Inflammatory macrophage treated with lipopolysaccharide for 1 hour (primary cell): ENCODE data around the gene PRKCQ.

Experiments
- DNase-seq, 2 donors: peaks; one replicate each; pipeline ENCODE4 v3.0.0-alpha.2; 2020 to 2022

PRKCQ gene

DNA sequence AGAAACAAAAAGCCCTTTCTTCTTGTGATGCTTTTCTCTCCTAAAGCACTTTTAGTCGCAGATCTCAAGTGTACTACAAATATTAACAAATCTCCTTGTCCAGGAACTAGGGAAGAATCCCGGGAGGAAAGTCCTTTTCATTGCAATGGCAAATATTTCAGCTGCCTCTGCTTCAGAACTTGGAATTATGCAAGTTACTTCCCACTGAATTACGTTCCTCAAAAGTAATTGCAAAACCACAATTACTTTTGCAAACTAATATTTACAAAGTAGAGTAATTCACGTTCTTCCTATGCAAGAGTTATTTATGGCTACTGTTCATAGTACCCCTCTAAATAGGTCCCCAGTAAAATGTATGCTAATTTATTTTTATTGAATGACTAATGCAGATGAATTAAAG lies 14.5 kb downstream of the PRKCQ start:
- peak; percentile 82 to 86 for DNase-seq

- DNase-seq = peak; percentile 20 to 56
These were observed 15.7 kb downstream of the PRKCQ start for GRCh38 chr10:6564367-6564766.

DNA sequence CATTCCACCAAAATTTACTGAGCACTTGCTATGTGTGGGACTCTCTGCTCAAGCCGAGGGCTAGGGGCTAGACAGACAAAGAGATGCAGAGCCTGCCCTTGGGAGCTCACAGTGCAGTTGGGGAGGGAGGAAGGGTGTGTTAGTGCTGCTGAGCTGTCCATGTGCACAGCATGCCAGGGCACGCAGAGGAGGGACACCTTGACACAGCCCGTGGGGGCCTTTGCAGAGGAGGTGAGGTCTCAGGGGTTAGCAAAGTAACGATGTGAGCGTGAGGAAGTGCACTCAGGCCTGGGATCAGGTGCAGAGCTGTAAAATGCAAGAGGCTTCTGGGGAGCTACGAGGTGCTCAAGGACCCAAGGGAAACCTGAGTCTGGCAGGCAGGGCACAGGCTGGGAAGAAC lies 16.3 kb downstream of the PRKCQ start:
- no peak for DNase-seq

DNA sequence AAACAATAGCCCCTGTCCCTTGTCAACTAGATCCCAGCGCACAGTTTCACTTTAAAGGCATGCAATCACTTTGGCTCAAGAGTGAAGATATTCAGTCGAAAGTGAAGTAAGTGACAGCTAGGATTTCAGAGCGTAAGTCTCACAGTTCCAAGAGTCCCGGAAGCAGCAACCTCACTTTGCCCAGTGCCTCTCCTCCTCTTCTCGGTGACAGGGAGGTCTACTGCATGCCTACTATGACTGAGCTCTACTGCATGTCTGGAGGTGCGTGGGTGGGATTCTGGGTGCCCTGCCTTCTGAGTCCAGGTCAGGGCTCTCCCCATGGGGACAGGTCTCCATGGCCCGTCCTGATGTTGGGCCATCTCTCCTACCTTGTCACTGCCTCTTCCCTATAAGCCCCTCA lies 17.0 kb downstream of the PRKCQ start:
- peak; percentile 16 to 28 for DNase-seq

GRCh38 chr10:6562221-6562620 lies 17.9 kb downstream of the PRKCQ start:
- peak in 1 of 2 donors; percentile 22 for DNase-seq

- no peak for DNase-seq
These were observed 18.5 kb downstream of the PRKCQ start for GRCh38 chr10:6561552-6561951.

GRCh38 chr10:6558759-6559461 lies 21.2 kb downstream of the PRKCQ start:
- no peak for DNase-seq

DNA sequence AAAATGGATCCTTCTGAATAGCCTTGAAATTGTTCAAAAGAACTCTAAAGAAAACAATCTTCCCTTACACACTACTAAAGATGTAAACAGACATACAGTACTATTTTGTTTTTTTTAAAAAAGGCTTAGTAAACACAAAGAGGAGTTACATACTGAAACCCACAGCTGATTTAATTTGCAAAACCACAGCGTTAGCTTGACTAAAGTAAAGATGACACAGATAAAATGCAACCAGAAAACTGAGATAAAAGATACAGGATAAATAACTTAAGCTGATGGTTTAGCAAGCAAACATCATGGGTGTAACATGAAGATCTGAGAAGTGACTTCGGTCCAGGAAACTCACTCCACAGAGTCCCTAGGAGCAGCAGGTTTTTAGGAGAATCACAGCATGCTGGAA lies 21.8 kb downstream of the PRKCQ start:
- DNase-seq = no peak

GRCh38 chr10:6553937-6554336 lies 26.1 kb downstream of the PRKCQ start:
- no peak for DNase-seq

GRCh38 chr10:6543431-6544005 lies 36.6 kb downstream of the PRKCQ start:
- DNase-seq = no peak

DNA sequence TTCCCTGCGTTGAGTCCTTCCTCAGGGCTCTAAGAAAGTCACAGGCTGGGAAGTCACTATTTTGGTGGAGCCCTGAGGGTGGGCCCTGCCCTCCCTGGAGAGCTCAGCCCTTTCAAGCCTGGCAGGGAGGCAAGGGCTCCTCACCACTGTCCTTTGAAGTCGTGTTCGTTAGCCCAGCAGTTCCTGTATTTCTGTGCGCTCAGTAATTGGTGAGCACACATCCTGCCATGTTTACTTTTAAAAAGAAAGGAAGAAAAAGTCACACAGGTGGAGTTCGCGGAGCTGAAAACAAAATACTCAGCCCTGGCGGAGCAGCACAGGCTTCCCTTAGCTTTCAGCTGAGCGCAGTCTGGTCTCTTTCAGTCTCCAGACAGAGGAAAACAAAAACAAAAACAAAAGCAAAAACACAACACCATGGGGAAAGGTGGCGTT lies 37.1 kb downstream of the PRKCQ start:
- no peak for DNase-seq

DNA sequence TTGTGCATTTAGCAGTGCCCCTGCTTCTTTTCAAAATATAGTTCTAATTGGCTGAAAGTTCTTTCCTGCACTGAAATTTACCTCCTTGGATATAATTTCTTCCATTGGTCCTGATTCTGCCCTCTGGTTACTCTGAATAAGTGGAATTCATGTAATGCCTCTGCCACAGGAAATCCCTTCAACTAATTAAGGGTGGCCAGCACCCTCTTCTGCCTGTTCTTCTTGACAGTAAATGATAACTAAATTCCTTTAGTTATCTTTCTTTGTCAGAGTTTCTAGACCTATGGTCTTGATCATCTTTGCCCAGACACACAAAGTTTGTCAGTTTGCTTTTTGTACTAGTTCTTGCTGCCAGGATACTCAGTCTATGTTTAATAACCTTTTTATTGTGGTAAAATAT lies 40.2 kb downstream of the PRKCQ start:
- DNase-seq = no peak

DNA sequence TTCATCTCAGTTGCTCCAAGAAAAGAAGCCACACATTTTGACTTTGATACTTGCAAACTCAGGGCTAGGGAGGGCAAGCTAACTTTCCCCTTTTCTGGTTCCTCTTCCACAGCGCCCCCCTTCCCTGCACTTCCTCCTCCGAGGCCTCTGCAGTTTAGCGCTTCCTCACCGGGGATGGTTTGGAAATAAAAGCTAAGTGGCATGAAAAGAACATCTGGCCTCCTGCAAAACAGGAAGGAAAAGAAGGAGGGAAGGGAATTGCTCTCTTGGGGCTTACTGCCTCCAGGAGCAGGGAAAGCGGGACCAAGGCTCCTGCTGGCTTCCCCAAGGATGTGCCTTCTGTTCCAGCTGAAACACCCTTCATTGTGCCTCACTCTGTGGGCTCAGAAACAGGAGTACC lies 42.3 kb downstream of the PRKCQ start:
- peak; percentile 75 to 78 for DNase-seq

DNA sequence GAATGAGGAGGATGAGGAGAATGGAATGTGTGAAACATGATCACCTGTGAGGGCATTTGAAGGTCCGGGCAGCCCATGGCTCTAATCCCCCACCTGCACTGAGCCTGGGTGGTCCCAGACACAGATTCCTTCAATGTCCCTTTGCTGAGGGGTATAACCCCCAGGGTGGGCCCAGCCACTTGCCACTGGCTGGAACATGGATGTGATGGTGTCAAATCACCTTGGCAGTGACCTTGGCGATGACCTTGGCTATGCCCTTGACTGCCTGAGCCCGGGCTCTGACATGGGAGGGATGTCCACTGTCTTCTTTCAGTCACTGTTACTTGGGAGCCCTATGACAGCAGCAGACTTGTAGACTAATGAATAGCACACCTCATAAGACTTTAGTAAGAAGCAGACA lies 44.0 kb downstream of the PRKCQ start:
- no peak for DNase-seq

DNA sequence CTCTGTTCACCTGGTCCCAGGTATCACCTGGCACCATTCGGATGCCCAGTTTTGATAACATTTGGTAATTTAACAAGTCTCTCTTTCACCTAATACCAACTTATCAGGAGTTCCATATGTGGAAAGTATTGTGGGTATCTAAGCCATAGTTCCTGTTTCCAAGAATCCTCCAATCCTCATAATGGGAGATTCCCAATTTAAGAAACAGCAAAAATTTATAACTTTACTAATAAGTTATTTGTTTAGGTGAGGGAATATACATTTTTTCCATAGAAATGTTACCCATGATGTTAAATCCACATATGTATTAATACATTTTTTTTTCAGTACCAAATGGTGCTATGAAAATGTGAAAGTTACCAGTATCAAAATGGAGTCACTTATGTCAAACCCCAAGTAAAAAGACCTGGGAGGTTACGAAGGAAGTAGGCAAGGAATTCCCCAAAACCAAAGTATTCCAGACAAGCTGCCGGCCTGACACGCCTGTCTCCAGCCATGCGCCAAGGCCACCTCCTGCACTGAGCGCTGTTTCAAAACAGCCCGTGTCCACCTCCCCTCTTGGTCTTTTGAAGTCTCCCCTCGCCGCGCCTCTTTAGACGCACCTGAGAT lies 44.8 kb downstream of the PRKCQ start:
- DNase-seq = peak; percentile 58 to 63

GRCh38 chr10:6532321-6532720 lies 47.8 kb downstream of the PRKCQ start:
- no peak for DNase-seq

DNA sequence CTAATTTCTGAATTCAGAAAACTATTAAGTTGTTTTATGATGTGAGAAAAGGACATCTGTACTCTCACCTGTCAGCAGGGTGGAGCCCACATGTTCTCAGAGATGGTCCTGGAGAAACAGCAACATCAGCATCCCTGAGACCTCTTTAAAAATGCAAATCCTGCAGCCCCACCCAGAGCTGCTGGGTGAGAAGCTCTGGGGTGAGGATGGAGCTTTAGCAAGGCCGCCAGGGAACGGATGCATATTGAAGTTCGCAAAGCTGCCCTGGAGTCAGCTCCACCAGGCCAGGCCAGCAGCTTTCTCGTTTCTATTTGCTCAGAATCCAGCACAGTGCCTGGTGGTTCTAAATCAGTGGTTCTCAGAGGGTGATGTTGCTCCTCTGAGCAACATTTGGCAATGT lies 49.1 kb downstream of the PRKCQ start:
- no peak for DNase-seq

DNA sequence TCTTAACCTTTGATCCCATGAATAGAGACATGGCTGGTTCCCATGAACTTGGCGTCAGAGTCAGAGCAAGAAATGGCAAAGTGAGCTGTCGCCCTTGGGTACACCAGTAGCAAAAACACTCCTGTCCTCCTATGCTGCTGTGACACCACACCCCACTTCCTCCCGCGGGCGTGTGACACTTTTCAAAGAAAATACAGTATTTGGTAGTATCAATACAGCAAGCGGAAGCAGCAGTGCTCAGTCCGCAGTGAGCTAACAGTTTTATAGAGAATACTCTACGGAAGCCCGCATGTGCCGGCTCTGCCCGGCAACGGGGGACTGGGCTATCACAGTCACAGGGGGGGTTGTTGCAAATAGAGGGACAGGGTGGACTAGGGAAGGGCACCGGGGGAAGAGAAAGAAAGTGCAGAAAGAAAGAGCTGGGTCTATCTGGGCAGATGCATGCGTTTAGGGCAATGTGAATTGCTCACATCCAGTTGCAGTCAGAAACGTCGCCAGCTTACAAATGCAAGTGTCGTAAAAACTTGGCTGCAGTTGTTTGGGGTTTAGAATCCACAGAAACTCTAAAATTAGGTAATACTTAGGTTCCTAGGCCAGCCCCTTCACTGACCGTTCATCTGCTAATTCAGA lies 49.8 kb downstream of the PRKCQ start:
- DNase-seq = no peak

DNA sequence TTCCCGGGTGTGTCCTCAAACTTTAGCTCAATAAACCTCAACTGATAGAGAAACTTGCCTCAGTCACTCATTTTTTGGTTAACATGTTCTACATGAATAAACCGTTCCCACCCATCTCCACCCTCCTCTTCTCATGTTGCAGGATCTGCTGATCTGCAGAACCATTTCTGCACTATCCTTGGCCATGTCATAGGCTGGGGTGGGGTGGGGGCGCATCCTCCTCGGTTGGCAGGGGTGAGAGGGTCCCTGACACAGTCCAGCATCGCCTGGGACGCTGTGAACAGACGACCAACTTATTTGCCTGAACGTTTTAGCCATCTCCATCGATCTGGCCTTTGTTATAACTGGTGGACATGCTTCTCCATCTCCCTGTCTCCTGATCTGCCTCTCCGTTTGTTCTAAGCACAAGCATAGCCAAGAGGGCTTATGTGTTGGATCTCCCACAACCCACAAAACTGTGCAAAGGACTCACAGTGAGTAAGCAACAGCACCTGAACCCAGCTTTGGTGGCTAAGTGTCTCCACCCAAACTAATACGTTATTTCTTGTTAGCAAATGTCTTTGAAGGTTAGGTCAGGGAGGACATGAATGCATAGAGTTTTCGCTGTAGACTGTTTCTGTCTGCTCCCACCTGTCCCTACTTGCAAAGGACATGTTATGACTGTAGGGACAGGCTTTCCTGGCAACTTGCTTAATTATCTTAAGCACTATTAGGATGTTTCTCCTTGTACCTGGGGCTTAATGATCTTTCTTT lies 51.7 kb downstream of the PRKCQ start:
- no peak for DNase-seq

DNA sequence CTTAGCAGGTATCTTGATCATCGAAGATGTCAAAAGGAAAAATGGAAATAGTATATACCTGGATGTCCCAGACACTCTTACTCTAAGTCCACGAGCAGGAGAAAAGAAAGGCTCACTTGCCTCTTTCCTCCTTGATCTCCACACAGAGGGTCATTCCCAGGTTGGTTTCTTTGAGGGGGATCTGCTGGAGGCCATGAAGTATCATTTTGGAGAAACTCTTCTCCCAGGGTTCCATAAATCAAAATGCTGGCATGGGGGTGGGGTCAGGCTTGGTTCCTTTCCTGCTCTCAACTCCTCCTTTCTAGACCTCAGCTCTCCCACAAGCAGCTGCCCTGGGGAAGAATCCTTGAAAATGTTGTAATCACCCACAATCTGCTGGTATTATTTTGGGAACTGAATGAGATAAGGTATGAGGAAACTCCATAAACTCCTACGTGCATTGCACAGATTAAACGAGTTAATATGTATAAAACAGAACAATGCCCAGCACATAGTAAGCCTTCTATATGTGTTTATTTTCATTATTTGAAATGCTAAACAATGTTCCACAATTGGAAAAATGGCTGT lies 54.4 kb downstream of the PRKCQ start:
- DNase-seq = peak; percentile 42 to 71

DNA sequence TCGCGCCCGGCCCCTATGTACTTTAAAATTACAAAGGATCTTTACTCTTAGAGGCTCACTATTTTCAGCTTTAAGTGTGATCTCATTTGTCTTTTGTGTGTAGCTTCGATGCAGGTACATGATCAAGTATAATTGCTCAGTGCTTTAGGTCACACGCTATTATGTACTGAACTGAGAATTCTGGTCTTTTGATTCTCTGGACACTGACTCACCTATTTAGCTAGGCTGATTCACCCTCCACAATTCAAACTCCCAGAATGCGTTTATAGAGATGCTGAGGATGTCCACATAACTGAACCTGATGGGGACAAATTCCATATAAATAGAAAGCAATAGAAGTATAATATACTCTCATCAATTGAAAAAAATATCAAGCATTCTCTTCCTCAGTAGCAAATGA lies 57.8 kb downstream of the PRKCQ start:
- DNase-seq = no peak

- no peak for DNase-seq
These were observed 59.9 kb downstream of the PRKCQ start for GRCh38 chr10:6520138-6520537.
